Right lobe of liver (tissue), 4 donors: ENCODE measurements around the gene CBL.

Experiments used
- CTCF ChIP-seq, 4 donors: fragments of 200-600 bp in 3 of 4; fragments of 450-650 bp in 1 of 4; IDR thresholded peaks; one replicate each; pipeline versions ENCODE4 v1.5.1 to v1.8.0; 2016 to 2022; ENCODE audit warnings: antibody characterized with exemption in 4 of 4, mild to moderate bottlenecking in 2 of 4
- POLR2A ChIP-seq: fragments of 450-650 bp; IDR thresholded peaks from one replicate; pipeline ENCODE4 v1.6.1; 2017; ENCODE audit warnings: antibody characterized with exemption, mild to moderate bottlenecking
- donor health status: DM: no; HTN: no; CAD: no.
- donor health status: DM: no; HTN: no; CAD: no.
- donor health status: DM: no; HTN: yes; CAD: no.

GRCh38 chr11:119339589-119340334 is 133.6 kb downstream of the CBL start:
- TF ChIP-seq CTCF (IDR thresholded peaks at IDR 0.05) = peak; percentile 75 to 91 (median 84)
- TF ChIP-seq POLR2A = no peak
